ENCODE results near the gene APOBEC3A.
"Not testable (repeated sequence)": the region's sequence is repeated elsewhere in the genome, so short reads cannot be mapped to it uniquely, and the experiment has no call there.

Gene APOBEC3A

GRCh38 chr22:38987171-38987895 lies 29.9 kb downstream of the APOBEC3A start:
- Histone ChIP-seq H3K4me1 (ENCODE audit: control insufficient read depth in 1 of 2, insufficient read depth in 1 of 2, low read depth in 1 of 2, low read length in 1 of 2) (peaks cover 7 to 16% of the 10 kb centered on the region in 2 experiments), H3K36me3 (peaks cover 23% of the 10 kb centered on the region), H3K27ac (no peak overlapping the region), H3K4me3 (ENCODE audit: low read depth in 1 of 2, low read length in 1 of 2) (no peak overlapping the region), H3K9me3 (no peaks in the 10 kb centered on the region), H3K27me3 (no peaks in the 10 kb centered on the region)
- no peak for TF ChIP-seq CTCF (IDR thresholded peaks at IDR 0.05)

- H3K27me3 ChIP-seq, result no peaks in the 10 kb centered on the region
- TF ChIP-seq CTCF (IDR thresholded peaks at IDR 0.05), result no peak
- peaks cover 23% of the 10 kb centered on the region for H3K36me3 ChIP-seq
- no peaks in the 10 kb centered on the region for H3K9me3 ChIP-seq
- peaks cover 0 to 8% of the 10 kb centered on the region in 2 experiments for H3K4me1 ChIP-seq (ENCODE audit: control insufficient read depth in 1 of 2, insufficient read depth in 1 of 2, low read depth in 1 of 2, low read length in 1 of 2)
- H3K4me3 ChIP-seq (ENCODE audit: low read depth in 1 of 2, low read length in 1 of 2), result no peak overlapping the region
- H3K27ac ChIP-seq, result no peak overlapping the region
Observed at GRCh38 chr22:38989466-38989865, 32.1 kb downstream of the APOBEC3A start.

- H3K4me1 ChIP-seq (ENCODE audit: control insufficient read depth in 1 of 2, insufficient read depth in 1 of 2, low read depth in 1 of 2, low read length in 1 of 2); H3K4me3 ChIP-seq (ENCODE audit: low read depth in 1 of 2, low read length in 1 of 2); H3K27me3 ChIP-seq; H3K27ac ChIP-seq; H3K9me3 ChIP-seq: not testable (repeated sequence)
- H3K36me3 ChIP-seq, result peaks cover 19% of the 10 kb centered on the region
Observed at GRCh38 chr22:38992871-38993371, 35.5 kb downstream of the APOBEC3A start.

GRCh38 chr22:38996105-38996504 lies 38.7 kb downstream of the APOBEC3A start:
- TF ChIP-seq CTCF (IDR thresholded peaks at IDR 0.05), result no peak
- H3K4me1 ChIP-seq (ENCODE audit: control insufficient read depth in 1 of 2, insufficient read depth in 1 of 2, low read depth in 1 of 2, low read length in 1 of 2), result no peaks in the 10 kb centered on the region
- no peak overlapping the region for H3K27ac ChIP-seq
- no peaks in the 10 kb centered on the region for H3K9me3 ChIP-seq
- H3K4me3 ChIP-seq (ENCODE audit: low read depth in 1 of 2, low read length in 1 of 2), result no peak overlapping the region
- peaks cover 11% of the 10 kb centered on the region for H3K27me3 ChIP-seq
- peaks cover 4% of the 10 kb centered on the region for H3K36me3 ChIP-seq

- Histone ChIP-seq H3K4me3 (ENCODE audit: low read depth in 1 of 2, low read length in 1 of 2) (no peak overlapping the region), H3K36me3 (no peaks in the 10 kb centered on the region), H3K4me1 (ENCODE audit: control insufficient read depth in 1 of 2, insufficient read depth in 1 of 2, low read depth in 1 of 2, low read length in 1 of 2) (no peaks in the 10 kb centered on the region), H3K27ac (no peak overlapping the region), H3K9me3 (no peaks in the 10 kb centered on the region), H3K27me3 (peaks cover 11% of the 10 kb centered on the region)
- no peak for TF ChIP-seq CTCF (IDR thresholded peaks at IDR 0.05)
Observed at GRCh38 chr22:38997518-38997917, 40.1 kb downstream of the APOBEC3A start.

- Histone ChIP-seq H3K36me3 (no peaks in the 10 kb centered on the region), H3K4me3 (ENCODE audit: low read depth in 1 of 2, low read length in 1 of 2) (no peak overlapping the region), H3K27ac (peak overlapping the region; percentile 11), H3K9me3 (no peaks in the 10 kb centered on the region), H3K27me3 (peaks cover 11% of the 10 kb centered on the region), H3K4me1 (ENCODE audit: control insufficient read depth in 1 of 2, insufficient read depth in 1 of 2, low read depth in 1 of 2, low read length in 1 of 2) (peaks cover 4 to 5% of the 10 kb centered on the region in 2 experiments)
- TF ChIP-seq CTCF (IDR thresholded peaks at IDR 0.05), result peak; percentile 49
Observed at GRCh38 chr22:39003165-39003638, 45.8 kb downstream of the APOBEC3A start.

All from neutrophil (primary cell).